HL-60 (cell line): ENCODE results near the gene RTF2.
A peak's percentile ranks its signal among the peaks of the same experiment; 100 is the strongest.

Experiments used
- DNase-seq, 2 experiments: peaks; one replicate each; pipeline ENCODE4 v3.0.0-alpha.2; 2010 to 2020; ENCODE audit warnings: low read depth in 1 of 2, low spot score in 1 of 2
- H3K27ac ChIP-seq: fragments of 250-450 bp; sonication (Bioruptor Pico); replicated peaks from 2 replicates; pipeline ENCODE4 v1.5.1; 2020; ENCODE audit warnings: mild to moderate bottlenecking, moderate library complexity
- H3K27me3 ChIP-seq: fragments of 250-450 bp; sonication (Bioruptor Pico); 2 replicates; pipeline ENCODE4 v1.5.1; 2021; ENCODE audit warnings: mild to moderate bottlenecking, moderate library complexity; ENCODE audit not compliant: insufficient read depth, poor library complexity, severe bottlenecking
- H3K4me3 ChIP-seq: replicated peaks from 2 replicates; pipeline ENCODE4 v1.5.1; 2011; ENCODE audit warnings: mild to moderate bottlenecking, control low read depth, low read length; ENCODE audit not compliant: insufficient read depth
- CTCF ChIP-seq: IDR thresholded peaks from one replicate; pipeline ENCODE4 v1.5.1; 2011; ENCODE audit warnings: low read length, control low read depth, inconsistent platforms; ENCODE audit not compliant: insufficient read depth
- GABPA ChIP-seq: IDR thresholded peaks from 2 replicates; pipeline ENCODE4 v1.6.1; 2012; ENCODE audit warnings: low read depth
- POLR2AphosphoS5 ChIP-seq: IDR thresholded peaks from 2 replicates; pipeline ENCODE4 v1.6.1; 2012; ENCODE audit warnings: low read depth
- REST ChIP-seq: IDR thresholded peaks from 2 replicates; pipeline ENCODE4 v1.6.1; 2012; ENCODE audit warnings: low read depth; ENCODE audit not compliant: insufficient replicate concordance
- SPI1 ChIP-seq: IDR thresholded peaks from 2 replicates; pipeline ENCODE4 v1.6.1; 2012; ENCODE audit warnings: low read depth, mild to moderate bottlenecking, borderline replicate concordance

Gene RTF2

GRCh38 chr20:56487216-56487615 is 18.8 kb downstream of the RTF2 start:
- Histone ChIP-seq H3K27me3 (no peaks in the 10 kb centered on the region), H3K27ac (peak overlapping the region; percentile 47), H3K4me3 (no peak overlapping the region)
- TF ChIP-seq GABPA (no peak), SPI1 (peak; percentile 98), POLR2AphosphoS5 (peak; percentile 36; the same call in 1 of the 2 replicates)
- DNase-seq: peak; percentile 63 to 90

- no peak for TF ChIP-seq POLR2AphosphoS5
- TF ChIP-seq CTCF: no peak
- TF ChIP-seq GABPA: no peak
- TF ChIP-seq SPI1: no peak
- TF ChIP-seq REST: no peak
- Histone ChIP-seq H3K27me3 (no peaks in the 10 kb centered on the region), H3K4me3 (no peak overlapping the region), H3K27ac (no peak overlapping the region)
- DNase-seq: no peak
Measured at GRCh38 chr20:56488566-56488965, 20.1 kb downstream of the RTF2 start.

- TF ChIP-seq GABPA (no peak), REST (no peak), CTCF (no peak), SPI1 (no peak), POLR2AphosphoS5 (no peak)
- Histone ChIP-seq H3K27me3 (no peaks in the 10 kb centered on the region), H3K27ac (no peak overlapping the region), H3K4me3 (no peak overlapping the region)
- no peak for DNase-seq
Measured at GRCh38 chr20:56501116-56501515, 32.7 kb downstream of the RTF2 start.

GRCh38 chr20:56503916-56504315 is 35.5 kb downstream of the RTF2 start:
- no peak overlapping the region for H3K4me3 ChIP-seq
- no peak for TF ChIP-seq CTCF
- no peak for TF ChIP-seq REST
- no peak for TF ChIP-seq POLR2AphosphoS5
- no peak for TF ChIP-seq SPI1
- no peak for TF ChIP-seq GABPA
- no peaks in the 10 kb centered on the region for H3K27me3 ChIP-seq
- DNase-seq: no peak
- H3K27ac ChIP-seq: no peak overlapping the region
